WERI-Rb-1 (cell line): ENCODE results near the gene FHIP1A.

Experiments
- DNase-seq: peaks from one replicate; pipeline ENCODE4 v3.0.0-alpha.2; 2020
- H3K27ac ChIP-seq: fragments of 250-450 bp; sonication (Bioruptor Pico); 2 replicates; pipeline ENCODE4 v1.5.1; 2020; ENCODE audit warnings: mild to moderate bottlenecking, moderate library complexity
- H3K27me3 ChIP-seq: fragments of 250-450 bp; sonication (Bioruptor Pico); 2 replicates; pipeline ENCODE4 v1.5.1; 2021; ENCODE audit warnings: mild to moderate bottlenecking, low read depth, moderate library complexity; ENCODE audit not compliant: insufficient read depth, severe bottlenecking
- H3K36me3 ChIP-seq: fragments of 250-450 bp; sonication (Bioruptor Pico); 2 replicates; pipeline ENCODE4 v1.5.1; 2020; ENCODE audit warnings: mild to moderate bottlenecking, moderate library complexity
- H3K4me3 ChIP-seq: 2 replicates; pipeline ENCODE4 v1.5.1; 2011; ENCODE audit warnings: low read depth, mild to moderate bottlenecking, control low read depth, low read length
- H3K9me3 ChIP-seq: fragments of 250-450 bp; sonication (Bioruptor Pico); 2 replicates; pipeline ENCODE4 v1.5.1; 2021; ENCODE audit warnings: mild to moderate bottlenecking, moderate library complexity; ENCODE audit not compliant: severe bottlenecking
- TF ChIP-seq, protein P1 (sequence below): IDR thresholded peaks from 2 replicates; pipeline ENCODE4 v1.5.1; 2011; ENCODE audit warnings: low read depth, mild to moderate bottlenecking, control low read depth, inconsistent platforms, low read length

Gene FHIP1A

DNA sequence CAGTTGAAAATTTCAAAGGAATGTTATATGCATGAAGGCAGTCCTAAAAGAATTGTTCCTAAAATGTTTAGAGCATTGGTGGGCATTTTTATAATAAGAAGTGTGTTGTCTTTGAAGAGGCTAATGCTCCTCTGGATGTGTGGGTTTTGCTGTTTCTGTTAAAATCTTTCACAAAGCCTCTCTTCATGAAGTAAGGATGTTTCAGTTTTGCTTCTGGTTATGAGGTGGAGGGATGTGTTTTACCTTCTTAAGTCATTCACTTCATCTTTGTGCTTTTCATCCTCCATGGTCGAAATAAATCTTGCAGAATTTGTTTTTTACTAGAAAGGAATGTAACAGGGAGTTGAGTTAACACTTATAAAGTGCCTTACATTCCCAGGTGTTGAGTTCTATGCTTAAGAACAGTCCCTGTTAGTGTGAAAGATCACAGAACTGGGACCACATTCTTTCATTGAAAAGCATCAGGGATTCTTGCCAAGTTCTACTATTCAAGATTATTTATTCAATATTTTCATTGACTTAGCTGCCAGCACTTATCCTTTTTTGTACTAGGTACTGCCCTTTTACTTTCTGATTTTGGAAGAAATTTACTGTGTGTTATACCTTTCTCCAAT lies 21.1 kb downstream of the FHIP1A start:
- Histone ChIP-seq H3K36me3 (no peaks in the 10 kb centered on the region), H3K9me3 (no peaks in the 10 kb centered on the region), H3K4me3 (no peak overlapping the region), H3K27me3 (no peaks in the 10 kb centered on the region), H3K27ac (no peak overlapping the region)
- TF ChIP-seq, protein P1, sequence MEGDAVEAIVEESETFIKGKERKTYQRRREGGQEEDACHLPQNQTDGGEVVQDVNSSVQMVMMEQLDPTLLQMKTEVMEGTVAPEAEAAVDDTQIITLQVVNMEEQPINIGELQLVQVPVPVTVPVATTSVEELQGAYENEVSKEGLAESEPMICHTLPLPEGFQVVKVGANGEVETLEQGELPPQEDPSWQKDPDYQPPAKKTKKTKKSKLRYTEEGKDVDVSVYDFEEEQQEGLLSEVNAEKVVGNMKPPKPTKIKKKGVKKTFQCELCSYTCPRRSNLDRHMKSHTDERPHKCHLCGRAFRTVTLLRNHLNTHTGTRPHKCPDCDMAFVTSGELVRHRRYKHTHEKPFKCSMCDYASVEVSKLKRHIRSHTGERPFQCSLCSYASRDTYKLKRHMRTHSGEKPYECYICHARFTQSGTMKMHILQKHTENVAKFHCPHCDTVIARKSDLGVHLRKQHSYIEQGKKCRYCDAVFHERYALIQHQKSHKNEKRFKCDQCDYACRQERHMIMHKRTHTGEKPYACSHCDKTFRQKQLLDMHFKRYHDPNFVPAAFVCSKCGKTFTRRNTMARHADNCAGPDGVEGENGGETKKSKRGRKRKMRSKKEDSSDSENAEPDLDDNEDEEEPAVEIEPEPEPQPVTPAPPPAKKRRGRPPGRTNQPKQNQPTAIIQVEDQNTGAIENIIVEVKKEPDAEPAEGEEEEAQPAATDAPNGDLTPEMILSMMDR = no peak
- no peak for DNase-seq

- no peaks in the 10 kb centered on the region for H3K9me3 ChIP-seq
- TF ChIP-seq, protein P1 = no peak
- H3K36me3 ChIP-seq = no peaks in the 10 kb centered on the region
- no peak overlapping the region for H3K27ac ChIP-seq
- no peaks in the 10 kb centered on the region for H3K27me3 ChIP-seq
- peak overlapping the region; percentile 12 for H3K4me3 ChIP-seq
- peak; percentile 71 for DNase-seq
These were observed 21.9 kb downstream of the FHIP1A start for GRCh38 chr4:151430740-151431457.

GRCh38 chr4:151431728-151432127 lies 22.8 kb downstream of the FHIP1A start:
- no peak overlapping the region for H3K27ac ChIP-seq
- H3K36me3 ChIP-seq = no peaks in the 10 kb centered on the region
- no peaks in the 10 kb centered on the region for H3K27me3 ChIP-seq
- H3K4me3 ChIP-seq = peak overlapping the region; percentile 12
- H3K9me3 ChIP-seq = no peaks in the 10 kb centered on the region
- DNase-seq = no peak
- TF ChIP-seq, protein P1 = no peak

- DNase-seq = no peak
- TF ChIP-seq, protein P1 = no peak
- H3K36me3 ChIP-seq = no peaks in the 10 kb centered on the region
- H3K4me3 ChIP-seq = no peak overlapping the region
- H3K27me3 ChIP-seq = no peaks in the 10 kb centered on the region
- no peak overlapping the region for H3K27ac ChIP-seq
- H3K9me3 ChIP-seq = no peaks in the 10 kb centered on the region
These were observed 23.7 kb downstream of the FHIP1A start for GRCh38 chr4:151432654-151433053.

DNA sequence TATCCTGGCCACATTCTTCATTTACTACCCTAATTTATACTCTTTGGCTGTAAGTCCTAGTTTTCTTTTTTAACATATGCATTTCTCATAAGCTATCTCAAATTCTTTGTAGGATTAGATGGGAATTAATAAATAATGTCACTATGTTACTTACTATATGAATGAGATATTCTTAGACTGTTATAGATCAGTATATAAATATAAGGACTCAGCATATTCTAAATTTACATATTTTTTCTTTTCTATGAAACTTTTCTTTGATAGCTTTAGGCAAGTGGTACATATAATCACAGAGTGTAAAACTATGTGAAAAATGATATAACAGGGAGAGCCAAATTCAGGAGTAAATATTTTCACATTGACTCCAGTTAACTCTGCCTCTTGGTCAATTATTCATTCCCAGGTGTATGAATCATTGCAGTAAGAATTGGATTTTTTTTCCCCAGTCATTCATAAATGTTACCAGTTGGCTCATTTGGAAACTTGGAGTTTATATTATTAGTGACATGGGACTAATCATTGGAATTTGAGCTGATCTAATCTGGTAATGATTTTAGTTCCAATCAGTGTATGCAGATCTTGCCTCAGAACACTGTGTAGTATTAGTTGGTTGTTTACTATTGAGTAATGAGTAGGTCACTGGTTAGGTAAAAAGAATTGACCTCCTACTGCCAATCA lies 25.3 kb downstream of the FHIP1A start:
- DNase-seq = no peak
- TF ChIP-seq, protein P1 = no peak
- Histone ChIP-seq H3K27me3 (no peaks in the 10 kb centered on the region), H3K36me3 (no peaks in the 10 kb centered on the region), H3K4me3 (no peak overlapping the region), H3K27ac (no peak overlapping the region), H3K9me3 (no peaks in the 10 kb centered on the region)
